Neural cell (in vitro differentiated cells): ENCODE results near the gene TRABD2B.

Experiments
- CTCF ChIP-seq: fragments of 450-650 bp; IDR thresholded peaks from 2 replicates; pipeline ENCODE4 v1.5.1; 2014; ENCODE audit warnings: antibody characterized with exemption, mild to moderate bottlenecking, moderate library complexity; ENCODE audit not compliant: poor library complexity, severe bottlenecking
- EP300 ChIP-seq: fragments of 450-650 bp; conservative IDR thresholded peaks from 2 replicates; pipeline ENCODE4 v1.6.1; 2014; ENCODE audit warnings: antibody characterized with exemption, mild to moderate bottlenecking, moderate library complexity; ENCODE audit not compliant: poor library complexity, severe bottlenecking
- EZH2 ChIP-seq: fragments of 200-600, 300-800 bp; shearing (Covaris generic), sonication (generic); IDR thresholded peaks from 2 replicates; pipeline ENCODE4 v1.6.1; 2014; ENCODE audit warnings: antibody characterized with exemption, low read length, borderline replicate concordance, mild to moderate bottlenecking; ENCODE audit not compliant: insufficient read depth, poor library complexity, severe bottlenecking
- POLR2AphosphoS5 ChIP-seq: IDR thresholded peaks from 2 replicates; pipeline ENCODE4 v1.6.1; 2012
- RAD21 ChIP-seq: fragments of 450-650 bp; conservative IDR thresholded peaks from 2 replicates; pipeline ENCODE4 v1.6.1; 2014; ENCODE audit warnings: antibody characterized with exemption, mild to moderate bottlenecking, moderate library complexity
- TAF1 ChIP-seq: IDR thresholded peaks from 2 replicates; pipeline ENCODE4 v1.6.1; 2012; ENCODE audit warnings: low read depth

GRCh38 chr1:47783638-47784496, 213.3 kb downstream of the TRABD2B start:
- TF ChIP-seq CTCF, result no peak
- no peak for TF ChIP-seq EP300
- TF ChIP-seq TAF1, result no peak
- TF ChIP-seq RAD21, result no peak
- TF ChIP-seq POLR2AphosphoS5, result no peak
- TF ChIP-seq EZH2, result no peak
